Ovary (tissue), 9 donors: ENCODE data around the gene AUH. TPM values are rescaled to one million over a fixed set of nuclear protein-coding genes. Genes with fewer than 3 reads are reported as not detected.

Experiments
- DNase-seq, 5 donors: peaks; one replicate each; pipeline ENCODE4 v3.0.0-alpha.2; 2019 to 2020
- H3K27ac ChIP-seq, 2 donors: fragments of 200-600 bp; one replicate each; pipeline versions ENCODE4 v1.5.1 to v1.8.0; 2019 to 2022
- H3K27me3 ChIP-seq: fragments of 200-600 bp; one replicate; pipeline ENCODE4 v1.8.0; 2022
- H3K36me3 ChIP-seq: fragments of 200-600 bp; sonication (generic); one replicate; pipeline ENCODE4 v1.5.1; 2019
- H3K4me1 ChIP-seq: one replicate; pipeline ENCODE4 v1.8.1; 2013; ENCODE audit warnings: mild to moderate bottlenecking, moderate library complexity; ENCODE audit not compliant: insufficient read depth
- H3K4me3 ChIP-seq: fragments of 200-600 bp; sonication (generic); one replicate; pipeline ENCODE4 v1.5.1; 2017
- H3K9me3 ChIP-seq, 2 donors: fragments of 200-600 bp in 1 of 2; sonication (generic) in 1 of 2; one replicate each; pipeline versions ENCODE4 v1.5.1 to v1.8.1; 2013 to 2019; ENCODE audit warnings: mild to moderate bottlenecking in 1 of 2, moderate library complexity in 1 of 2
- CTCF ChIP-seq, 3 donors: fragments of 450-650 bp in 2 of 3; fragments of 200-600 bp in 1 of 3; IDR thresholded peaks; one replicate each; pipeline versions ENCODE4 v1.5.1 to v1.8.0; 2016 to 2022; ENCODE audit warnings: antibody characterized with exemption in 3 of 3, mild to moderate bottlenecking in 1 of 3
- EP300 ChIP-seq: sonication (generic); formaldehyde crosslinking; IDR thresholded peaks from one replicate; pipeline ENCODE4 v1.6.1; 2017; ENCODE audit warnings: antibody characterized with exemption
- POLR2A ChIP-seq: fragments of 450-650 bp; IDR thresholded peaks from one replicate; pipeline ENCODE4 v1.6.1; 2017; ENCODE audit warnings: antibody characterized with exemption, mild to moderate bottlenecking, moderate library complexity
- WGBS, 3 donors: extraction: QIAGEN DNeasy Blood & Tissue Kit in 1 of 3; methylation state at CpG; one replicate each; pipeline versions ENCODE4 v1.1.5 to v1.1.7; 2013 to 2017; 5-methylcytosine and 5-hydroxymethylcytosine counted together
- intact Hi-C, 4 donors: fragments of 100-400 bp; cut with DNase I; formaldehyde crosslinking; loops; one replicate each; pipeline versions ENCODE4 v1.11.0 to v1.15.1; 2022 to 2023
- polyA plus RNA-seq, 2 donors: library from polyadenylated mRNA; stranded (reverse); fragments of 200-250 nt in 1 of 2; fragments of 350-450 nt in 1 of 2; fragmentation: Illumina TruSeq in 1 of 2; extraction: RNeasy Lipid Tissue Mini Kit (QIAGEN cat#74804) in 1 of 2; gene quantifications; one replicate each; pipeline ENCODE4 v1.2.3, GENCODE V29; 2013 to 2014
- total RNA-seq, 7 donors: library from RNA; depleted of rRNA in 2 of 7; stranded (reverse); fragments of >200 nt in 2 of 7; fragmentation: NEBNext Ultra II Directional in 3 of 7; extraction: Animal tissue kit (Norgen Biotek cat#: 25700) in 3 of 7; gene quantifications; one replicate each; pipeline versions ENCODE4 v1.1.0 to v1.2.4, GENCODE V29; 2016 to 2023
- donor health status: DM: no; HTN: no; CAD: no; lungs with moderate emphysema.
- donor health status: DM: no; HTN: no; CAD: no.
- donor health status: Bipolar disorder and iron deficiency.
- donor health status: DM: yes; HTN: yes; CAD: no.
- donor health status: DM: no; HTN: no; CAD: no.
- donor health status: DM: yes; HTN: yes; CAD: no.

Gene AUH
- total and polyA plus RNA-seq, 9 donors: 12.0 to 48.5 (median 18.6) TPM

- H3K4me3 ChIP-seq: no peak overlapping the region
- peaks cover 4% of the 10 kb centered on the region for H3K4me1 ChIP-seq
- no peaks in the 10 kb centered on the region for H3K36me3 ChIP-seq
- H3K27me3 ChIP-seq: no peaks in the 10 kb centered on the region
- no peak for DNase-seq
- 97% methylated on average over 3 of the region's 3 CpGs for WGBS, 3 donors
- intact Hi-C loops: no loop called here
- no peak overlapping the region for H3K27ac ChIP-seq
- no peaks in the 10 kb centered on the region for H3K9me3 ChIP-seq
- TF ChIP-seq POLR2A: no peak
Observed at GRCh38 chr9:91342575-91342974, 19.1 kb downstream of the AUH start.

- H3K27ac ChIP-seq: no peak overlapping the region
- no peaks in the 10 kb centered on the region for H3K36me3 ChIP-seq
- no peaks in the 10 kb centered on the region for H3K9me3 ChIP-seq
- no peak overlapping the region for H3K4me3 ChIP-seq
- intact Hi-C loops: no loop called here
- TF ChIP-seq POLR2A (no peak), EP300 (no peak), CTCF (IDR thresholded peaks at IDR 0.05) (no peak)
- peaks cover 4% of the 10 kb centered on the region for H3K4me1 ChIP-seq
- WGBS, 3 donors: 58 to 68% (median 62%) methylated on average over 3 of the region's 3 CpGs
- DNase-seq: no peak
- no peaks in the 10 kb centered on the region for H3K27me3 ChIP-seq
Observed at GRCh38 chr9:91341749-91342148, 20.0 kb downstream of the AUH start.

- intact Hi-C loops: no loop called here
- no peak overlapping the region for H3K4me3 ChIP-seq
- no peaks in the 10 kb centered on the region for H3K36me3 ChIP-seq
Observed at GRCh38 chr9:91341258-91341746, 20.4 kb downstream of the AUH start.

GRCh38 chr9:91340395-91340967 is 21.2 kb downstream of the AUH start:
- no peak for DNase-seq
- H3K9me3 ChIP-seq: no peaks in the 10 kb centered on the region
- WGBS, 3 donors: 83 to 92% (median 85%) methylated on average over 1 of the region's 1 CpG
- no peaks in the 10 kb centered on the region for H3K27me3 ChIP-seq
- H3K4me3 ChIP-seq: no peak overlapping the region
- intact Hi-C loops: no loop called here
- H3K36me3 ChIP-seq: no peaks in the 10 kb centered on the region
- no peak for TF ChIP-seq CTCF (IDR thresholded peaks at IDR 0.05)
- TF ChIP-seq POLR2A: no peak
- TF ChIP-seq EP300: no peak
- peaks cover 4% of the 10 kb centered on the region for H3K4me1 ChIP-seq
- H3K27ac ChIP-seq: no peak overlapping the region

More at GRCh38 chr9:91341258-91341746, 20.4 kb downstream of the AUH start:
- WGBS, 3 donors: 92 to 95% (median 92%) methylated on average over 3 of the region's 3 CpGs
- H3K27ac ChIP-seq: no peak overlapping the region
- DNase-seq: no peak
- H3K4me1 ChIP-seq: peaks cover 4% of the 10 kb centered on the region
- no peaks in the 10 kb centered on the region for H3K9me3 ChIP-seq
- TF ChIP-seq CTCF (IDR thresholded peaks at IDR 0.05) (no peak), EP300 (no peak), POLR2A (no peak)
- no peaks in the 10 kb centered on the region for H3K27me3 ChIP-seq

GRCh38 chr9:91338681-91339080 is 23.0 kb downstream of the AUH start:
- Histone ChIP-seq H3K27me3 (no peaks in the 10 kb centered on the region), H3K9me3 (no peaks in the 10 kb centered on the region), H3K27ac (no peak overlapping the region), H3K4me1 (peaks cover 6% of the 10 kb centered on the region), H3K4me3 (no peak overlapping the region), H3K36me3 (no peaks in the 10 kb centered on the region)
- no peak for DNase-seq
- no peak for TF ChIP-seq EP300
- TF ChIP-seq POLR2A: no peak
- TF ChIP-seq CTCF (IDR thresholded peaks at IDR 0.05): no peak
- intact Hi-C loops: no loop called here
